H1 (cell line): Measurements from ENCODE around the gene HCK. TPM values are rescaled to one million over a fixed set of nuclear protein-coding genes. Genes with fewer than 3 reads are reported as not detected.

ENCODE experiments used
- CTCF ChIA-PET: fragments of 300-600 bp; sonication (Branson Sonifier 250); formaldehyde crosslinking; loops from one replicate; lab custom pipeline; 2021; ENCODE audit not compliant: partially characterized antibody; lab: Charles Lee
- POLR2A ChIA-PET: fragments of 300-600 bp; sonication (Branson Sonifier 250); formaldehyde crosslinking; loops from one replicate; lab custom pipeline; 2021; ENCODE audit warnings: inconsistent platforms; ENCODE audit not compliant: partially characterized antibody; lab: Charles Lee
- DNase-seq, 2 experiments: peaks; one replicate each; pipeline versions ENCODE4 v3.0.0 to v3.0.0-alpha.2; 2010 to 2022; ENCODE audit warnings: low spot score in 2 of 2, low read depth in 1 of 2, mixed read lengths in 1 of 2
- FAIRE-seq: peaks from 2 replicates; lab custom pipeline; 2011; peaks lifted over from hg19 to GRCh38; lab: Jason Lieb, UNC
- H2AFZ ChIP-seq: 2 replicates; pipeline ENCODE4 v1.8.1; 2012; ENCODE audit warnings: low read length, inconsistent platforms
- H2AK5ac ChIP-seq: 2 replicates; pipeline ENCODE4 v1.6.1; 2013; ENCODE audit warnings: low read depth, low read length
- H2BK120ac ChIP-seq: replicated peaks from 2 replicates; pipeline ENCODE3; 2013; ENCODE audit warnings: low read depth, low read length, inconsistent platforms
- H2BK12ac ChIP-seq: 2 replicates; pipeline ENCODE4 v1.6.1; 2013; ENCODE audit warnings: low read depth, low read length
- H2BK15ac ChIP-seq: 2 replicates; pipeline ENCODE4 v1.6.1; 2013; ENCODE audit warnings: low read length
- H2BK20ac ChIP-seq: 2 replicates; pipeline ENCODE4 v1.6.1; 2013; ENCODE audit warnings: low read length
- H2BK5ac ChIP-seq: 2 replicates; pipeline ENCODE4 v1.6.1; 2013; ENCODE audit warnings: low read depth, low read length
- H3K14ac ChIP-seq: 2 replicates; pipeline ENCODE4 v1.6.1; 2013; ENCODE audit warnings: inconsistent platforms; ENCODE audit not compliant: insufficient read length
- H3K18ac ChIP-seq: 2 replicates; pipeline ENCODE4 v1.6.1; 2013; ENCODE audit warnings: low read length; ENCODE audit errors: extremely low read depth
- H3K23ac ChIP-seq: 2 replicates; pipeline ENCODE4 v1.6.1; 2013; ENCODE audit warnings: inconsistent platforms; ENCODE audit not compliant: insufficient read length
- H3K23me2 ChIP-seq: 2 replicates; pipeline ENCODE4 v1.6.1; 2013; ENCODE audit warnings: low read depth, low read length
- H3K27ac ChIP-seq: 2 replicates; pipeline ENCODE4 v1.6.1; 2011; ENCODE audit warnings: low read depth, low read length, inconsistent platforms
- H3K27me3 ChIP-seq, 4 experiments: replicated peaks in 1 of 4; 1 replicate in 1 of 4; 2 replicates in 3 of 4; pipeline versions ENCODE4 v1.6.1 to v1.8.1; 2011 to 2013; ENCODE audit warnings: low read length in 3 of 4, mild to moderate bottlenecking in 3 of 4, inconsistent platforms in 2 of 4, mixed read lengths in 2 of 4, moderate library complexity in 1 of 4; ENCODE audit not compliant: control insufficient read depth in 3 of 4, insufficient read depth in 3 of 4; ENCODE audit errors: extremely low read depth in 1 of 4
- H3K36me3 ChIP-seq, 4 experiments: 2 replicates each; pipeline versions ENCODE4 v1.6.1 to v1.8.1; 2011 to 2013; ENCODE audit warnings: mild to moderate bottlenecking in 4 of 4, low read length in 3 of 4, moderate library complexity in 2 of 4, control low read depth in 1 of 4, inconsistent platforms in 1 of 4; ENCODE audit not compliant: insufficient read depth in 4 of 4, control insufficient read depth in 2 of 4
- H3K4ac ChIP-seq: replicated peaks from 2 replicates; pipeline ENCODE3; 2013; ENCODE audit warnings: low read length, low read depth, mixed read lengths, inconsistent platforms; ENCODE audit not compliant: insufficient read length
- H3K4me1 ChIP-seq, 4 experiments: replicated peaks in 1 of 4; 1 replicate in 1 of 4; 2 replicates in 3 of 4; pipeline versions ENCODE4 v1.6.1 to v1.8.1; 2011 to 2013; ENCODE audit warnings: low read length in 3 of 4, inconsistent platforms in 2 of 4, mixed read lengths in 1 of 4; ENCODE audit not compliant: insufficient read depth in 4 of 4, control insufficient read depth in 3 of 4
- H3K4me2 ChIP-seq, 2 experiments: 2 replicates each; pipeline versions ENCODE4 v1.6.1 to v1.8.1; 2011 to 2013; ENCODE audit warnings: low read depth in 2 of 2, low read length in 2 of 2, control low read depth in 1 of 2, inconsistent platforms in 1 of 2, mild to moderate bottlenecking in 1 of 2; ENCODE audit not compliant: insufficient read depth in 1 of 2
- H3K4me3 ChIP-seq, 4 experiments: fragments of 200-600, 300-600 bp in 1 of 4; sonication (generic), shearing (Covaris generic), sonication (Bioruptor Twin) in 1 of 4; 2 replicates each; pipeline versions ENCODE4 v1.5.1 to v1.8.1; 2011 to 2016; ENCODE audit warnings: low read length in 4 of 4, low read depth in 3 of 4, control low read depth in 2 of 4, inconsistent platforms in 2 of 4, mild to moderate bottlenecking in 2 of 4, mixed read lengths in 1 of 4, moderate library complexity in 1 of 4; ENCODE audit not compliant: insufficient read depth in 2 of 4; ENCODE audit errors: extremely low read depth in 1 of 4
- H3K56ac ChIP-seq: replicated peaks from 2 replicates; pipeline ENCODE3; 2013; ENCODE audit warnings: low read depth, mild to moderate bottlenecking, mixed read lengths, low read length, inconsistent platforms; ENCODE audit not compliant: insufficient read length
- H3K79me1 ChIP-seq: 2 replicates; pipeline ENCODE4 v1.6.1; 2013; ENCODE audit warnings: low read depth, low read length, control low read depth
- H3K79me2 ChIP-seq, 2 experiments: 2 replicates each; pipeline versions ENCODE4 v1.6.1 to v1.8.1; 2012 to 2013; ENCODE audit warnings: low read length in 2 of 2, mild to moderate bottlenecking in 2 of 2, inconsistent platforms in 1 of 2; ENCODE audit not compliant: insufficient read depth in 2 of 2, control insufficient read depth in 1 of 2
- H3K9ac ChIP-seq, 4 experiments: replicated peaks in 1 of 4; 1 replicate in 1 of 4; 2 replicates in 3 of 4; pipeline versions ENCODE4 v1.6.1 to v1.8.1; 2011 to 2013; ENCODE audit warnings: low read depth in 3 of 4, low read length in 3 of 4, control low read depth in 2 of 4, mild to moderate bottlenecking in 2 of 4, moderate library complexity in 2 of 4, inconsistent platforms in 1 of 4; ENCODE audit errors: extremely low read depth in 1 of 4
- H3K9me3 ChIP-seq, 2 experiments: 2 replicates each; pipeline versions ENCODE4 v1.6.1 to v1.8.1; 2012 to 2013; ENCODE audit warnings: mild to moderate bottlenecking in 2 of 2, moderate library complexity in 2 of 2, control low read depth in 1 of 2, inconsistent platforms in 1 of 2, low read depth in 1 of 2, low read length in 1 of 2, mixed read lengths in 1 of 2; ENCODE audit not compliant: insufficient read depth in 2 of 2
- H4K20me1 ChIP-seq, 2 experiments: replicated peaks in 1 of 2; 2 replicates each; pipeline versions ENCODE3 to v1.8.1; 2011 to 2013; ENCODE audit warnings: inconsistent platforms in 2 of 2, low read length in 2 of 2, mild to moderate bottlenecking in 1 of 2; ENCODE audit not compliant: insufficient read depth in 2 of 2, control insufficient read depth in 1 of 2
- H4K5ac ChIP-seq: 2 replicates; pipeline ENCODE4 v1.6.1; 2013; ENCODE audit warnings: low read length, low read depth, mixed read lengths, inconsistent platforms; ENCODE audit not compliant: insufficient read length
- H4K8ac ChIP-seq: 2 replicates; pipeline ENCODE4 v1.8.0; 2013; ENCODE audit warnings: mild to moderate bottlenecking, moderate library complexity, low read length, inconsistent platforms; ENCODE audit not compliant: insufficient read depth; ENCODE audit errors: extremely low read depth
- H4K91ac ChIP-seq: replicated peaks from 2 replicates; pipeline ENCODE3; 2013; ENCODE audit warnings: low read length, mixed read lengths, inconsistent platforms; ENCODE audit not compliant: insufficient read length
- JUND ChIP-seq: IDR thresholded peaks from 2 replicates; pipeline ENCODE4 v1.6.1; 2011; ENCODE audit warnings: mild to moderate bottlenecking, improper control_type of control experiment, low read length
- SP4 ChIP-seq: IDR thresholded peaks from 2 replicates; pipeline ENCODE4 v1.6.1; 2012; ENCODE audit warnings: low read length, inconsistent platforms
- WGBS, 2 experiments: shearing (Covaris generic) in 1 of 2; methylation state at CpG; one replicate each; pipeline versions ENCODE4 v1.1.6 to v1.1.7; 2013 to 2015; ENCODE audit warnings: low lambda C conversion rate in 2 of 2, mixed read lengths in 2 of 2, inconsistent platforms in 1 of 2, low coverage in 1 of 2, missing lambda C conversion rate in 1 of 2; ENCODE audit not compliant: insufficient replicate concordance in 2 of 2, insufficient coverage in 1 of 2, insufficient read length in 1 of 2; ENCODE audit errors: extremely low coverage in 1 of 2, missing lambda C conversion rate in 1 of 2; 5-methylcytosine and 5-hydroxymethylcytosine counted together
- polyA plus RNA-seq, 7 experiments: library from polyadenylated mRNA; depleted of rRNA in 3 of 7; stranded (reverse) in 5 of 7; unstranded in 2 of 7; fragments of >200 nt in 5 of 7; fragments of 200-250 nt in 2 of 7; gene quantifications; 1 replicate in 5 of 7; 2 replicates in 1 of 7; 4 replicates in 1 of 7; pipeline versions ENCODE4 v1.2.1 to v1.2.3, GENCODE V29; 2011 to 2013; ENCODE audit warnings: missing spikeins in 2 of 7, mixed read lengths in 2 of 7
- total RNA-seq: library from RNA; stranded (reverse); fragmentation: NEBNext Ultra II Directional; extraction: Animal tissue kit (Norgen Biotek cat#: 25700); gene quantifications from 2 replicates; pipeline ENCODE4 v1.2.1, GENCODE V29; 2021

The HCK gene
- total and polyA plus RNA-seq, 2 of the 8 experiments (the other 6 are each of a cell fraction or from before 2014, with no cell fraction given): 0.37 to 4.3 TPM

DNA sequence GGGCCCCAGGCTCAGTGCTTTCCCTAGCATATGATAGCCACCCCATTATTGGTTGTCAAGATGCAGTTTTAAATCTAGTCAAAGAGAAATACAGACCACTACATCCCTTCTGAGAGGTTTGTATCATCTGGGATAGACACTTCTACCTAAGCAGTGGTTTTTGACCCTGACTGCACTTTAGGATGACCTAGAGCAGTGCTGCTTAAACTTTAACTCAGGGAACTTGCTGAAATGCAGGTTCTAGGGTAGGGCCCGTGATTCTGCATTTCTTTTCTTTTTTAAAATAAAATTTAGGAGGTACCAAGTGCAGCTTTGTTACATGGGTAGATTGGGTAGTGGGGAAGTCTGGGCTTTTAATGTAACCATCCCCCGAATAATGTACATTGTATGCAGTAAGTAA is 76.1 kb downstream of the HCK start:
- H3K79me1 ChIP-seq: peaks cover 3% of the 10 kb centered on the region; the same call in 1 of the 2 replicates
- H3K27me3 ChIP-seq: no peaks in the 10 kb centered on the region
- TF ChIP-seq SP4 (no peak), JUND (no peak)
- POLR2A ChIA-PET: interaction anchor here (0.7 kb wide), 1 partner anchor 340 kb away, joined by 3 read pairs; no protein-coding TSS in a partner anchor
- H3K79me2 ChIP-seq: peaks cover 0 to 76% of the 10 kb centered on the region in 2 experiments; a peak in 2 of 4 replicates
- no peak overlapping the region for H3K18ac ChIP-seq
- H2BK20ac ChIP-seq: no peak overlapping the region
- peaks cover 6 to 19% of the 10 kb centered on the region in 2 experiments for H4K20me1 ChIP-seq
- H3K4me3 ChIP-seq: no peak overlapping the region
- H3K4me2 ChIP-seq: no peak overlapping the region
- H2AFZ ChIP-seq: no peak overlapping the region
- H2AK5ac ChIP-seq: no peak overlapping the region
- no peak overlapping the region for H3K9ac ChIP-seq
- no peak overlapping the region for H3K14ac ChIP-seq
- no peak overlapping the region for H2BK12ac ChIP-seq
- peaks cover 0 to 6% (median 0%) of the 10 kb centered on the region in 4 experiments; a peak in 1 of 7 replicates for H3K4me1 ChIP-seq
- H4K8ac ChIP-seq: no peak overlapping the region
- no peak overlapping the region for H2BK120ac ChIP-seq
- H3K36me3 ChIP-seq: peaks cover 0 to 2% (median 0%) of the 10 kb centered on the region in 4 experiments; a peak in 2 of 8 replicates
- H3K4ac ChIP-seq: no peak overlapping the region
- FAIRE-seq (no peak), DNase-seq (no peak)
- no peak overlapping the region for H2BK15ac ChIP-seq
- WGBS, 2 experiments: 84% methylated on average over 2 of the region's 2 CpGs; no CpG with 5 or more reads in 1 of the 2 experiments
- H3K23me2 ChIP-seq: peaks cover 2% of the 10 kb centered on the region; the same call in 1 of the 2 replicates
- CTCF ChIA-PET: interaction anchor here (0.7 to 2.2 kb wide), 3 partner anchors 24 to 97 kb away, joined by 3 to 4 read pairs (median 3); no protein-coding TSS in a partner anchor
- H3K56ac ChIP-seq: no peak overlapping the region
- no peaks in the 10 kb centered on the region for H3K9me3 ChIP-seq
- no peak overlapping the region for H2BK5ac ChIP-seq
- H3K27ac ChIP-seq: no peak overlapping the region
- no peak overlapping the region for H3K23ac ChIP-seq
- H4K5ac ChIP-seq: no peak overlapping the region
- H4K91ac ChIP-seq: no peak overlapping the region
